ENCODE results near the gene NEK6.

Gene NEK6

GRCh38 chr9:124357721-124358361 lies 100.1 kb downstream of the NEK6 start:
- DNase-seq, result no peak

DNA sequence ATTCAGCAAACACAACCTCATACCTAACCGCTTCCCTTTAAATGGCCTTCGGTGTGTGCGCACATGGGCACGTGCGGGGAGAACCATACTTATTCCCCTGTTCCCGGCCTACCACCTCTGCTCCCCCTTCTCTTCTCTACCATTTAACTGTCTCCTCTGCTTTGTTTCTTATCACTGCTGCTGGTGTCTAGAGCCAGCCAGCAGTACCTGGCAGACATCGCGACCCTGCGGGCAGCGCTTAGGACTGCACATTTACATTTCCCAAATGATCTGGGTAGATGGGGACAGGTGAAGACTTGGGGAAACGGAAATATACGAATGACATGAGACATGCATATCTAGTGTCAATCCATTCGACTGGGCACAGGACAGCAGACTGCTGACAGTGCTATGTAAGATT lies 100.9 kb downstream of the NEK6 start:
- no peak for DNase-seq

DNA sequence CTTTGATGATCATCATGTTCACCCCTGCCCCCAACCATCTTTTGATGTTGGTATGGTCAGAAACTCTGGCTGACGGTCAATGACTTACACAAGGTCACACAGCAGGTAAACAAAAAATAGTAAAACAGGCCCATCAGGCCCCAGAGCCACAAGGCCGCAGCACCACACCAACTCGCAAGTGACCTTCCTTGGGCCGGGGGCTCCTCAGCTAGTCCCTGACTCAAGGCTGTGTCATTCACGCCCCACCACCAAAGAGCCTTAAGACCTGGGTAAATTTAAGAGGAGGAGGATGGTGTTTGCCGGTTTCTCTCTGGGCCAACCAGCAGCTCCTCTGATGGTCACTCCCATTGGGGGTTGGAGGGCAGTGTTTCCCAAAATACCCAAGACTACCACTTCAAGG lies 101.7 kb downstream of the NEK6 start:
- DNase-seq, result no peak

DNA sequence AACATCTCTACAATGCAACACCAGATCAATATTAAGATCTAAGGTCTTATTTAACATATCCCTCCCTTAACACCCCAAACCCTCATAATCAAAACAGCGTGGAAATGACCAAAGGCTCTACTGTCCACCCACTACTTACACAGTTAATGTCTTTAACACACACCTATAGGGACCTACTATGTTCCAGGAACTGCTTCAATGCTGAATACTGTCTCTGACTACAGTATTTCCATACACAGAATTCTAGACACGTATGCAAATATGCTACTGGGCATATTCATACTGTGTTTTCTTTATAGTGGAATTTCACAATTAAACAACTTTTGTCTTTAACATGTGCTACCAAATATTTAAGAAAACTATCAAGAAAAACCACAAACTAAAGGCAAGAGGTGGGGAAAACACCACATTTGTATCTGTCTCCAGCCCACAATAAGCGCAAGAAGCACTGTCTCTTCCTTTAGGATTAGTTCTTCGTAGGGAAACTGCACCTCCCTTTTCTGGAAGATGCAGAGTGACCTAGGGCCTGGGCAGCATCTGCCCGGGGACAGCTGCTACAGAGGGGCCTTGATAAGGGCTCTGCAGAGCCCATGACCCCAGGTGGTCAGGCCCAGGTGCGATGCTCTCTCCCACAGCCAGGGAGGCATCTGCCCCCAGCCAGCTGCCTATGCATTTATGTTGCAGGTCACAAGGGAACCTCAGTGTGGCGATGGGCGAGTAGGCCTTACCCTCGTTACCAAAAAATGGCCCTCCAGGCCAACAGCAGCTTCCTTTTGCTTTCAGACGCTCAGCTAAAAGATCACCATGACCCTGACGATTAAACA lies 102.3 kb downstream of the NEK6 start:
- DNase-seq, result no peak

DNA sequence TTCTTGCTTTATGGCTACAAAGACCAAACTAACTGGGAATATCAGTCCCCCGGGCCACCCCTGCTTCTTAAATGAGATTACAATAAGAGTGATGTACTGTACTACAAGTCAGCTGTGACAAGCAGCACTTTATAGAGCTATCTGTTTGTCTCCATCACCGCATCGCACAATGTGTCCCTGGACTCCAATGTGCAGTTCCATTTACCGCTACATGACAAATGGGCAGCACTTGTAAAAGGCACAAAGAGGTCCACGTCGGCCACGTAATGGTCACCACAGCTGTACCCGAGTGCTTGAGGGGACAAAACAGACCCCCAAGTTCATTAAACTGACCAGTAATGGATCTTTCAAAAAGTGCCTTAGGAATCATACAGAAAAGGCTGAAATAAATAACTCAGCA lies 103.4 kb downstream of the NEK6 start:
- DNase-seq, result no peak

DNA sequence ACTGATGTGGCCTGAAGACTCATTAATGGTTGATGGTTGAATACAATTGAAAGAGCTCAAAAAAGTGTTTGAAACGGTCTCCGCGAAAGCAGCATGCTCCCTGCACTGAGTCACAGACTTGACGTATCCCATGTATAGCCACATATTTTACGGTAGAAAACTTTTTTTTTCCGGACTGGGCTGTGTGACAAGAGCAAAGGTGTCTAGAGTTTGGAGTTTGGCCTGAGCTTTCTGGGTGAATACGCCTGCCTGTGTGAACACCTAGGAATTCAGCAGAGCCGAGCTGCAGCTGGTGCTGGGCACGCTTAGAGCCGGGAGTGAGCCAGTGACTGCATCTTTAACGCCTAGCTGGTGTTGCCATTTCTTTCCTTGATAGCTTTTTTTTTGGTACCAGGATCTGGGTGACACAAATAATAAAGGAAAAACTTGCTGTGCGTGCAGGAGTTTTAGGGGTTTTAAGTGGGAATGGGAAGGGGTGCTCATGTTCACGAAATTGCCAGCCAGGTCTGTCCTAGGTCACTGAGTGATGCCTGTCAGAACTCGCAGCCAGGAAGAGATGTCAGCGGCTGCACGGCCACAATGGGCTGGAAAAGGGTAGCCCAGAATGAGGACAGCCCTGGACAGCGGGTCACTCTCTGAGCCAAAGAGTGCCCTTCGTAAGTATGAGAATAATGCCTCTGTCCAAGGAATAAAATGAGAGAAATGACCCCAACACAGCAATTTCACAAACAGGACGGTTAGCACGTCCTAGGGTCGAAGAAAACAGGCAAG lies 105.8 kb downstream of the NEK6 start:
- no peak for DNase-seq

GRCh38 chr9:124364141-124364540 lies 106.4 kb downstream of the NEK6 start:
- DNase-seq, result no peak

DNA sequence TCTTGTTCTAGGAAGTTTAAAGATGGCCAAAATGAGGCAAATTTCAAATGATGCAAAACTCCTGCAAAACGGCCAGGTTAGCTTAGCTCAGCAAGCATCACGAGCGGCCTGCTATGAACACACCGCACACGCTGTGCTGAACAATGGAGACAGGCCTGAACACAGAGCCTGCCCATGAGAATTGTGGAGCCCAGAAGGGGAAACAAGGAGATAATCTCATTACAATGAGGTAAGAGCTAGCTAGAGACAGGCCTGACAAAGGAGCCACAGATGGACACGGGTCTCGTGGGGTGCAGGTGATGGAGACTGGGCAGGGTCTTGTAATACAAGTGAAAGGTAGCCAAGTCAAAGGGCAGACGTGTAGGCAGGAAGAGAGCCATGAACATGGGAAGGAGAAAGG lies 107.3 kb downstream of the NEK6 start:
- DNase-seq, result no peak

DNA sequence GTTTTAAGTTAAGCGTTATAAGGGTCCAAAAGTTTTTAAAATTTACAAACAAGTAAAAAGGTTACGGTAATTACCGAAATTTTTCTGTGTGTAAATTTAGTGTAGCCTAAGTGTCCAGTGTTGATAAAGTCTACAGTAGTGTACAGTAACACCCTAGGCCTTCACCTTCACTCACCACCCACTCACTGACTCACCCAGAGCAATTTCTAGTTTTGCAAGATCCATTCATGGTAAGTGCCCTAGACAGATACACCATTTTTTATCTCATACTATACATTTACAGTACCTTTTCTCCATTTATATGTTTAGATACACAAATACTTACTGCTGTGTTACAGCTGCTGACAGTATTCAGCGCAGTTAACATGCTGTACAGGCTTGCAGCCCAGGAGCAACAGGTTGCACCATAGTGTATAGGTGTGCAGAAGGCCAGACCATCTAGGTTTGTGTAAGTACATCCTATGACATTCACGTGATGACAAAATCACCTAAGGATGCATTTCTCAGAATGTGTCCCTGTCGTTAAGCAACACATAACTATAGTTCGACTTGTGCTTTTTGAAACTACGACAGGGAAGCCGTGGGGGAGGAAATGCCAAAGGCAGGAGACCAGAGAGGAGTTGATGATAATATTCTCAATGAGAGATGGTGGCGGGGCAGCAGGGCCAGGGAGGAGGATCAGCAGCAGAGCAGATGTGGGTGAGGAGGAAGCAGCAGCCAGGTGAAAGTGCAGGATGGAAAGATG lies 108.9 kb downstream of the NEK6 start:
- no peak for DNase-seq

DNA sequence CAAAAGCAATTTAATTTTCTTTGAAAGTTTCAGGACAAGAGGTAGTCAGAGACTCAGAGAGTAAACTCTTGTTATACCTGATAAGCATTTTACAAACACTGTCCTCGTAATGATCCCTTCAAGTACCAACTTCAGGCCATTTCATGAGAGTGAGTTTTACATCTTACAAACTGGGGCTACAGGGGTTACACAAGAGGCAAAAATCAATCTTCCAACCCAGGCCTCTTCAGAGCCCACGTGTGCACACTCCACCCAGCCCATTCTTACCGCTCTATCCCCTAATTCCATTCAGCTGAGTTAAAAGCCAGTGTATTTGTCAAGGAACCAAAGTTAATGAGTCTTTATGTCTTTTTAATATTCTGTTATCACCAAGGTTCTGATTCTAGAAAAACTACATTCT lies 110.9 kb downstream of the NEK6 start:
- no peak for DNase-seq

GRCh38 chr9:124369231-124369797 lies 111.6 kb downstream of the NEK6 start:
- no peak for DNase-seq

DNA sequence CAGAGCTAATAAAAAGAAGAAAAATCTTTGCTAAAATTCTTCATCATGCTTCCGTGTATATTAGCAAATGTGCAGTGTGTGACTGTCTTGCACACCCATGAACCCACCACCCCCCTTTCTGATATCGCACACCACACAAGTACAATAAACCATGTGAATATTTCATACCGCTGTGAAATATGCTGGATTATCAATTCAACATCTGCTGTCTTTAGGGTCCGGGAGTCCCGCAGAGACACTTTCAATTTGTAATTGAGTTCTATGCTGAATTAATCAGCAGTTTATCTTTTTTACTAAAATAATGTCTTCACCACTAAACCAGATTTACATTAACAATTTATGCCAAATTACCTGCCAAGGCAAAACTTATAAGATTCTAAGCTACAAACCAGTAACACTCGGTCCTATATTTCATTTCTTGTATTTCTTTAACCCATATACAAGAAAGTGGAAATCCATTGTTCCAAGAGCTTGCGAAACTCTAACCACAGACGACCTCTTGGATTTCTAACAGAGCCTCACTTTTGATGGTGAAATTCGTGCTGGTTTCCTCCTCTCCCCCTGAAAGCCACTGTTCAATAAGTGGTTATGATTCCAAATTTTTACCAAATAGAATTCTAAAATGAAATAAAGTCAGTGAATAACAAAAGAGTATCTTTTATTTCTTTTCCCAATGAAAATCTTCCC lies 113.3 kb downstream of the NEK6 start:
- DNase-seq, result no peak

GRCh38 chr9:124372038-124372437 lies 114.3 kb downstream of the NEK6 start:
- DNase-seq, result no peak

DNA sequence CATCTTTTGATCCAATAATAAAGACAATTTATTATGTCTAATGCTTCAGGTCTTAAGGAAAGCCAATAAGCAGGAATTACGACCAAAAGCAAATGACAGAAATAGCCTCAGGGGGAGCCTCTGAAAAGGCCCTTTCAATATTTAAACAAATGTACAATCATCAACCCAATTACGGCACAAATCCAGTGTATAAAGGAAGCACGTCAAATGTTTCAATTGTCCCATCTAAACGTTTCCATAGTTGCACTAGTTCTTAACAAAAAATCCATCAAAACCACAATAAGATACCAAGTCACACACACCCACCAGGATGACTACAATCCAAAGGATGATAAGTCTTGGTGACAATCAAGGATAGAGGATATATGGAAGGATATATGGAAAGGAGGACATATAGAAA lies 115.6 kb downstream of the NEK6 start:
- DNase-seq, result no peak

DNA sequence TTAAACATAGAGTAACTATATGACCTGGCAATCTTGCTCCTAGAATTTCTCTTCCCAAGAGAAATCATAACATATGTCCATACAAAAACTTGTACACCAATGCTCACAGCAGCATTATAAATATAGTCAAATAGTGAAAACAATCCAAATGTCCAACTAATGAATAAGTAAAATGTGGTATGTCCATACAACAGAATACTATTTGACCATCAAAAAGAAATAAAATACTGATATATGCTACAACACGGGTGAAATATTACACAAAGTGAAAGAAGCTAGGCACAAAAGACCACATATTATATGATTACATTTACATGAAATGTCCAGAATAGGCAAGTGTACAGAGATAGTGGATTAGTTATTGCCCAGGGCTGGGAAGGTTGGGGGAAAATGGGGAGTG lies 116.1 kb downstream of the NEK6 start:
- no peak for DNase-seq

- no peak for DNase-seq
These were observed 118.0 kb downstream of the NEK6 start for GRCh38 chr9:124375726-124376125.

DNA sequence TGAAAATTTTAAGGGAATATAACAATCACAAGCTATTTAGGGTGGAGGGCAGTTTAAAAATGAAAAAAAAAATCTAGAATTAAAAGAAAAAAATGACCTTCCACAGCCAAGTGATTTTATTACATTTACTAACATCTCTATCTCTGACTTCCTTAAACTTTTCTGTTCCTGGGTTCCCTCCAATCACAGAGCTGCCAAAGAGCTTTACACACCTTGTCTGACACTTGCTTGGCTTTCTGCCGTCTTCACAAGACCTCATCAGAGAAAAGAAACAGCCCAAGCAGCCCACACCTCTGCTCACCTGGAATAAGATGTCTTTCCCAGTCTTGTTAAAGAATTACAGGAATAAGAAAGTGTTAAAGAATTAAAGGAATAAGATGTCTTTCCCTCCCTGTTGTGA lies 118.6 kb downstream of the NEK6 start:
- no peak for DNase-seq

DNA sequence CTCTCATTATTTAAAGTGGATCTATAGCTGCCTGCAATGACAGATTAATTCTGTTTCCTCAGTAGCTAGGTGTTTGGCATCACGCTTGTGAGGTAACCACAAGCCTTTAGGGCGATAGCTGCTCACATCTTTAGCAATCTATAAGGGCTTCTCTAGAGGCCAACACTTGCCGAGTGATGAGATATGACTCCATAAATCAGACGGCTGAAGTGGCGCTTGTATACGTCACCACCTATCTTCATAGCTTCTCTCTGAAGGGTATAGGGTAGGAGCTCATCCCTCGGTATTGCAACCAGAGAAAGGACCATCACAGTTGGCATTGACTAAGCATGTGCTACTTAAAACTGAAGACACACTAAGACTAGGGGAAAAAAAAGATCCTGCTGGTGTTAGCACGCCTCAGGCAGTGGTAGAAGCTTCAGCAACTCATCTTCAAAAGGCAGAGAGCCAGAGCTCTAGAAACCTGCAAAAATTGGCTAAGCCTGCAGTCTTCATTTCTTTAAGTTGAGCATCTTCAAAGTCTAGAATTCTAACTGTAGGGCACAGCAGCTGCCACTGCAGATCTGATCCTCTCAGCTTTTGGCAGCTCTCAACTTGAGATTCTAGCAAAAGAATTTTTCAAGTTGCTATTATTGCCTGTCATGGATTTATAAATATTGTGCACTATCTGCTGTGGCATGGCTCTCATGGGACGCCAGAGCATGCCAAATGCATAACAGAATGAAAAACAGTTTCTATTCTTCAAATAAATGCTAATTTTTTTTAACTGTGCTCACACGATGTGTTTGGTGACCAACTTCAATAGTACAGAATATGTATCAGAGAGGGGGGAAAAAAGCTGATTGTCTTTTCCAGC lies 120.0 kb downstream of the NEK6 start:
- no peak for DNase-seq

DNA sequence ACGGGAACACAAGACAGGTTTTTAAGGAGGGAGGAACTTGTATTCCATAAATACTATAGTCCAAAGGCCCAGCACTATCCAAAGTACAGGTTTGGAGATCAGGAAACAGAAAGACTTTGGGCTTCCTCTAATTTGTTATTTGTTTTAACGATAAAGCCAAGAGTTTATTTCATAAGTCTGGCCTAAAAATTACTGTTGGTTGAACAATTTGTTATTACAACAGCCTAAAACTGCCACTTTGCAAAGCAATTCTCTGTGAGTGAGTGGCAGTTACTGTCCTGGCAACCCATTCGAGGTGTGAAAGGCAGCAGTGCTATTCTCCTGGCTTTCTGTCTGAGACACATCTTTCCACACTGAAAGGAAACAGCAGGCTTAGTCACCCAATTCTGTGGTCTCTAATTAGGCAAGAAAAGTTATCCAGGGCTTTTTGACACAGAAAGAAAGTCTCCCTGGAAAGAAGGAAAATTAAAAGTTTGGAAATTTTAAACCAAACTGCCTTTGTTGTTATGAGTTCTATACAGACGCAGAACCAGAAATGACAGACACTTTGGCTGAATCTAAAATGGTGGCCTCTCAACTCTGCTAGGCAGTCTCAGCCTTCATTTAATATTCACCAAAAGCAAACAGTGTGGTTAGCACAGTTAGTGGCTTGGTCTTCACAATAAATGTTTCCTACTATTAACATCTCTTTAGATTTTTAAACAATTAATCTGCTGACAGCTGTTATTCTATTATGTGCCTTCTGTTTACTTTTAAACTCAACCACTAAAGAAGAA lies 123.6 kb downstream of the NEK6 start:
- no peak for DNase-seq

GRCh38 chr9:124384210-124384609 lies 126.5 kb downstream of the NEK6 start:
- DNase-seq, result no peak
